WTC11 (cell line): ENCODE results near the gene KIRREL3. TPM values are rescaled to one million over a fixed set of nuclear protein-coding genes. Genes with fewer than 3 reads are reported as not detected.

Source experiments
- ATAC-seq: fragments of 200-7000 bp; cut with Tn5 transposase; 2 replicates; pipeline ENCODE4 v1.10.0; 2021; ENCODE audit warnings: mild to moderate bottlenecking, moderate library complexity
- CTCF ChIA-PET: fragments of 300-600 bp; sonication (Branson Sonifier 250); formaldehyde crosslinking; loops from one replicate; lab custom pipeline; 2021; ENCODE audit warnings: antibody characterized with exemption; lab: Charles Lee
- POLR2A ChIA-PET: fragments of 350-600 bp; sonication (Branson Sonifier 250); formaldehyde crosslinking; loops from one replicate; lab custom pipeline; 2021; ENCODE audit warnings: antibody characterized with exemption; lab: Charles Lee
- DNase-seq: peaks from one replicate; pipeline ENCODE4 v3.0.0; 2021; ENCODE audit warnings: low spot score
- H3K27ac Mint-ChIP-seq: 2 replicates; pipeline ENCODE4 v1.8.0; 2021; ENCODE audit warnings: mixed read lengths
- H3K27me3 Mint-ChIP-seq: 2 replicates; pipeline ENCODE4 v1.8.0; 2021; ENCODE audit warnings: low read depth, mild to moderate bottlenecking, moderate library complexity, mixed read lengths
- H3K36me3 Mint-ChIP-seq: 2 replicates; pipeline ENCODE4 v1.8.0; 2021; ENCODE audit warnings: mixed read lengths
- H3K4me1 Mint-ChIP-seq: 2 replicates; pipeline ENCODE4 v1.8.0; 2022; ENCODE audit warnings: mixed read lengths
- H3K4me3 Mint-ChIP-seq: 2 replicates; pipeline ENCODE4 v1.8.0; 2021; ENCODE audit warnings: mild to moderate bottlenecking, moderate library complexity, mixed read lengths
- H3K9me3 Mint-ChIP-seq: 2 replicates; pipeline ENCODE4 v1.8.0; 2021; ENCODE audit warnings: mixed read lengths
- AFF4 ChIP-seq: sonication (generic); formaldehyde crosslinking; IDR thresholded peaks from 2 replicates; pipeline ENCODE4 v1.8.1; 2023; ENCODE audit warnings: mild to moderate bottlenecking, missing genetic modification reagents, borderline replicate concordance
- CBFB ChIP-seq: sonication (generic); formaldehyde crosslinking; IDR thresholded peaks from 2 replicates; pipeline ENCODE4 v1.8.1; 2022; ENCODE audit warnings: mild to moderate bottlenecking, low read depth, missing genetic modification reagents
- CTCF ChIP-seq: fragments of 200-600 bp; IDR thresholded peaks from 2 replicates; pipeline ENCODE4 v1.8.0; 2022; ENCODE audit warnings: antibody characterized with exemption
- E2F4 ChIP-seq: sonication (generic); formaldehyde crosslinking; IDR thresholded peaks from 2 replicates; pipeline ENCODE4 v1.8.1; 2022; ENCODE audit warnings: low read depth, mild to moderate bottlenecking, moderate library complexity, missing genetic modification reagents, borderline replicate concordance
- EMX1 ChIP-seq: fragments of 250-450 bp; sonication (Bioruptor Pico); IDR thresholded peaks from 2 replicates; pipeline ENCODE4 v1.8.0; 2021; ENCODE audit warnings: mild to moderate bottlenecking
- FOXP1 ChIP-seq: sonication (generic); formaldehyde crosslinking; IDR thresholded peaks from 2 replicates; pipeline ENCODE4 v1.8.0; 2022; ENCODE audit warnings: missing genetic modification reagents, mild to moderate bottlenecking, moderate library complexity, borderline replicate concordance
- GRHL2 ChIP-seq: fragments of 250-450 bp; sonication (Bioruptor Pico); IDR thresholded peaks from 2 replicates; pipeline ENCODE4 v1.8.0; 2022; ENCODE audit warnings: mild to moderate bottlenecking, moderate library complexity; ENCODE audit not compliant: insufficient replicate concordance, severe bottlenecking
- IRF2 ChIP-seq: sonication (generic); formaldehyde crosslinking; IDR thresholded peaks from 2 replicates; pipeline ENCODE4 v1.8.0; 2022; ENCODE audit warnings: low read depth, missing genetic modification reagents, borderline replicate concordance
- NFATC4 ChIP-seq: fragments of 250-450 bp; sonication (Bioruptor Pico); IDR thresholded peaks from 2 replicates; pipeline ENCODE4 v1.9.0; 2021; ENCODE audit warnings: mild to moderate bottlenecking
- NFE2L1 ChIP-seq: sonication (generic); formaldehyde crosslinking; IDR thresholded peaks from 2 replicates; pipeline ENCODE4 v1.8.1; 2023; ENCODE audit warnings: missing genetic modification reagents
- NR2C2 ChIP-seq: sonication (generic); formaldehyde crosslinking; IDR thresholded peaks from 2 replicates; pipeline ENCODE4 v1.8.0; 2022; ENCODE audit warnings: mild to moderate bottlenecking, missing genetic modification reagents
- OVOL2 ChIP-seq: fragments of 250-450 bp; sonication (Bioruptor Pico); IDR thresholded peaks from 2 replicates; pipeline ENCODE4 v1.9.0; 2021; ENCODE audit warnings: mild to moderate bottlenecking, borderline replicate concordance
- RORB ChIP-seq: fragments of 250-450 bp; sonication (Bioruptor Pico); IDR thresholded peaks from 2 replicates; pipeline ENCODE4 v1.9.0; 2021; ENCODE audit warnings: mild to moderate bottlenecking
- SP1 ChIP-seq: sonication (generic); formaldehyde crosslinking; conservative IDR thresholded peaks from 2 replicates; pipeline ENCODE4 v1.8.1; 2022; ENCODE audit warnings: missing genetic modification reagents
- ZBTB21 ChIP-seq: sonication (generic); formaldehyde crosslinking; IDR thresholded peaks from 2 replicates; pipeline ENCODE4 v1.8.1; 2023; ENCODE audit warnings: mild to moderate bottlenecking, missing genetic modification reagents, borderline replicate concordance
- ZBTB43 ChIP-seq: sonication (generic); formaldehyde crosslinking; IDR thresholded peaks from 2 replicates; pipeline ENCODE4 v1.8.1; 2023; ENCODE audit warnings: mild to moderate bottlenecking, missing genetic modification reagents
- ZMAT4 ChIP-seq: fragments of 250-450 bp; sonication (Bioruptor Pico); IDR thresholded peaks from 2 replicates; pipeline ENCODE4 v1.9.0; 2021; ENCODE audit warnings: mild to moderate bottlenecking
- ZNF121 ChIP-seq: sonication (generic); formaldehyde crosslinking; IDR thresholded peaks from 2 replicates; pipeline ENCODE4 v1.8.0; 2023; ENCODE audit warnings: missing genetic modification reagents
- ZNF219 ChIP-seq: sonication (generic); formaldehyde crosslinking; IDR thresholded peaks from 2 replicates; pipeline ENCODE4 v1.8.0; 2023; ENCODE audit warnings: missing genetic modification reagents, mild to moderate bottlenecking, borderline replicate concordance
- ZNF232 ChIP-seq: sonication (generic); formaldehyde crosslinking; IDR thresholded peaks from 2 replicates; pipeline ENCODE4 v1.8.0; 2022; ENCODE audit warnings: mild to moderate bottlenecking, missing genetic modification reagents
- ZNF396 ChIP-seq: fragments of 250-450 bp; sonication (Bioruptor Pico); IDR thresholded peaks from 2 replicates; pipeline ENCODE4 v1.8.0; 2021; ENCODE audit warnings: mild to moderate bottlenecking, moderate library complexity, borderline replicate concordance
- total RNA-seq: library from RNA; stranded (reverse); gene quantifications from 3 replicates; pipeline ENCODE4 v1.2.3, GENCODE V29; 2021

Gene KIRREL3
- total RNA-seq, 1 experiment from 2014 or later: 0.59 TPM

- H3K4me1 Mint-ChIP-seq: 0 out of 2 replicates have a peak, but pooled peaks cover 1% of the 10 kb centered on the region
- ATAC-seq: no peak
- TF ChIP-seq ZBTB21 (CRISPR knock-in tag): no peak
- no peak for TF ChIP-seq ZBTB43 (CRISPR knock-in tag)
- peaks cover 13% of the 10 kb centered on the region for H3K9me3 Mint-ChIP-seq
- ChIA-PET POLR2A (no interaction called here), CTCF (no interaction called here)
- H3K27ac Mint-ChIP-seq: no peak overlapping the region
- H3K27me3 Mint-ChIP-seq: no peaks in the 10 kb centered on the region; the same call in 1 of the 2 replicates
- no peak for DNase-seq
- no peak overlapping the region for H3K4me3 Mint-ChIP-seq
- no peaks in the 10 kb centered on the region for H3K36me3 Mint-ChIP-seq
Observed at GRCh38 chr11:126963115-126963514, 37.5 kb downstream of the KIRREL3 start.

- H3K27me3 Mint-ChIP-seq: no peaks in the 10 kb centered on the region; the same call in 1 of the 2 replicates
- POLR2A ChIA-PET: no interaction called here
- H3K36me3 Mint-ChIP-seq: no peaks in the 10 kb centered on the region
- no peak for DNase-seq
- CTCF ChIA-PET: no interaction called here
- ATAC-seq: no peak
- peaks cover 13% of the 10 kb centered on the region for H3K9me3 Mint-ChIP-seq
- TF ChIP-seq ZNF396 (CRISPR knock-in tag) (no peak), ZNF219 (CRISPR knock-in tag) (no peak), CTCF (no peak), FOXP1 (CRISPR knock-in tag) (no peak), CBFB (CRISPR knock-in tag) (no peak), EMX1 (CRISPR knock-in tag) (no peak), AFF4 (CRISPR knock-in tag) (no peak), NR2C2 (CRISPR knock-in tag) (no peak), RORB (CRISPR knock-in tag) (no peak), SP1 (no peak), ZNF232 (no peak), ZNF121 (CRISPR knock-in tag) (no peak), IRF2 (CRISPR knock-in tag) (no peak), ZMAT4 (CRISPR knock-in tag) (no peak), NFATC4 (CRISPR knock-in tag) (no peak)
- no peak overlapping the region for H3K27ac Mint-ChIP-seq
- H3K4me1 Mint-ChIP-seq: no peaks in the 10 kb centered on the region
- no peak overlapping the region for H3K4me3 Mint-ChIP-seq
Observed at GRCh38 chr11:126959700-126960099, 40.9 kb downstream of the KIRREL3 start.

GRCh38 chr11:126956635-126957034 is 43.9 kb downstream of the KIRREL3 start:
- ChIA-PET CTCF (no interaction called here), POLR2A (no interaction called here)
- H3K27ac Mint-ChIP-seq: no peak overlapping the region
- DNase-seq: no peak
- ATAC-seq: no peak
- H3K36me3 Mint-ChIP-seq: no peaks in the 10 kb centered on the region
- peaks cover 4% of the 10 kb centered on the region; the same call in 1 of the 2 replicates for H3K9me3 Mint-ChIP-seq
- H3K4me3 Mint-ChIP-seq: no peak overlapping the region
- peaks cover 3% of the 10 kb centered on the region; the same call in 1 of the 2 replicates for H3K27me3 Mint-ChIP-seq
- no peaks in the 10 kb centered on the region for H3K4me1 Mint-ChIP-seq
- TF ChIP-seq OVOL2 (CRISPR knock-in tag): no peak
- no peak for TF ChIP-seq RORB (CRISPR knock-in tag)
- TF ChIP-seq CTCF: no peak
- TF ChIP-seq NFE2L1 (CRISPR knock-in tag): no peak
- no peak for TF ChIP-seq E2F4 (CRISPR knock-in tag)
- no peak for TF ChIP-seq GRHL2 (CRISPR knock-in tag)
- TF ChIP-seq ZMAT4 (CRISPR knock-in tag): no peak
